Measurements from ENCODE around the gene TRIM28. TPM values are rescaled to one million over a fixed set of nuclear protein-coding genes. Genes with fewer than 3 reads are reported as not detected.
A peak's percentile ranks its signal among the peaks of the same experiment; 100 is the strongest.

TRIM28 gene
- total and polyA plus RNA-seq, 2 donors (not counting 3 experiments of a cell fraction or from before 2014, with no cell fraction given): 429 to 521 TPM

DNA sequence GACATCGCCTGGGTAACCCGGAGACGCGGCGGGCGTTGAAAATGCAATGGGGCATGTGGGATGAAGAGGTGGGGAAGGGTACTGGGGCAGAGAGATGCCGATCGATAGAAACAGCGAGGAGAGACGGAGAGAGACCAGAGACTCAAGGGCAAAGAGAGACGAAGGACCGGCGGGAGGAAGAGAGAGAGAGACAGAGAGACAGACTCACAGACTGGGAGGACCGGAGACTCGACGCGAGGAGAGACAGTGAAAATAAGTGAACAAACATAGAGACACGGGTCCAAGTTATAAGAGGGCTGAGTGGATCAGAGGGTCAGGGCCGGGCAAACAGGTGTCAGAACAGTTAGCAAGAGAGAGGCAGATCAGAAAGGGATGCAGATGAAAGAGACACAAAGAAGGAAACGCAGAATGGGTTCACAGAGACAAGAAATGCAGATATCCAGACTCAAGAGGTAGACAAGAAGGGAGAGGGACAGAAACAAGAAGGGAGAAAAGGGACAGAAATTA is 29.8 kb downstream of the TRIM28 start:
- no peak for TF ChIP-seq FOS (IDR thresholded peaks at IDR 0.05; ENCODE audit: borderline replicate concordance, insufficient read depth, low read length)
- no peak for TF ChIP-seq POLR2A (IDR thresholded peaks at IDR 0.05; ENCODE audit: low read depth, low read length)
- TF ChIP-seq EZH2 (IDR thresholded peaks at IDR 0.05; ENCODE audit: borderline replicate concordance, low read depth, low read length, severe bottlenecking): no peak
- TF ChIP-seq, protein P1, sequence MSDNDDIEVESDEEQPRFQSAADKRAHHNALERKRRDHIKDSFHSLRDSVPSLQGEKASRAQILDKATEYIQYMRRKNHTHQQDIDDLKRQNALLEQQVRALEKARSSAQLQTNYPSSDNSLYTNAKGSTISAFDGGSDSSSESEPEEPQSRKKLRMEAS (IDR thresholded peaks at IDR 0.05; ENCODE audit: insufficient read depth, insufficient read length): peak; percentile 12
- TF ChIP-seq GATA2 (IDR thresholded peaks at IDR 0.05; ENCODE audit: insufficient read depth, insufficient read length, low read depth, low read length): no peak
- Histone ChIP-seq H3K9me3 (replicated peaks; ENCODE audit: control insufficient read depth, insufficient read depth, low read length) (no peaks in the 10 kb centered on the region), H3K36me3 (ENCODE audit: control insufficient read depth in 2 of 2, extremely low read depth in 1 of 2, insufficient read depth in 2 of 2, low read length in 2 of 2) (peaks cover 0 to 7% of the 10 kb centered on the region in 2 experiments), H4K20me1 (replicated peaks; ENCODE audit: control insufficient read depth, extremely low read depth, insufficient read depth, low read length) (no peaks in the 10 kb centered on the region), H3K9ac (replicated peaks; ENCODE audit: extremely low read depth, insufficient read depth, low read length) (peak overlapping the region; percentile 26), H2AFZ (ENCODE audit: low read depth, low read length) (peak overlapping the region; percentile 65), H3K4me3 (replicated peaks in 1 of 3; ENCODE audit: insufficient read depth in 1 of 3, low read depth in 1 of 3, low read length in 3 of 3) (peak overlapping the region; percentile 7 to 55 (median 40)), H3K79me2 (ENCODE audit: control insufficient read depth, insufficient read depth, low read length) (peaks cover 11% of the 10 kb centered on the region), H3K27ac (ENCODE audit: insufficient read depth, low read depth, low read length) (peak overlapping the region; percentile 57), H3K4me2 (ENCODE audit: insufficient read depth, low read length) (peak overlapping the region; percentile 79), H3K4me1 (ENCODE audit: control insufficient read depth, extremely low read depth, insufficient read depth, low read length) (peaks cover 16% of the 10 kb centered on the region), H3K9me1 (replicated peaks; ENCODE audit: control insufficient read depth, extremely low read depth, insufficient read depth, low read length) (no peaks in the 10 kb centered on the region), H3K27me3 (ENCODE audit: control insufficient read depth in 2 of 2, insufficient read depth in 2 of 2, low read length in 2 of 2) (no peaks in the 10 kb centered on the region)
- FAIRE-seq (no peak), DNase-seq (ENCODE audit: low read depth, low spot score) (no peak)
- BruUV-seq (replicated peaks): no TSS peak
- CTCF ChIA-PET: interaction anchor here (8.9 kb wide), 1 partner anchor 54 kb away, joined by 111 read pairs; the partner anchor contains the start of gene ZBTB45
- POLR2A ChIA-PET: interaction anchor here (0.7 kb wide), 1 partner anchor 9 kb away, joined by 5 read pairs; no protein-coding TSS in a partner anchor
- intact Hi-C loops (cut with micrococcal nuclease): loop anchor here (1.0 kb wide), 3 partner anchors 14 to 295 kb away; partner anchors contain the start of genes TRIM28 and ZNF8
- dilution Hi-C loops (cut with MboI; ENCODE audit: extremely low pct_ligation_motif_present, low sequenced_read_pairs): no loop called here
